ENCODE measurements around the gene MAPK8.

The MAPK8 gene

DNA sequence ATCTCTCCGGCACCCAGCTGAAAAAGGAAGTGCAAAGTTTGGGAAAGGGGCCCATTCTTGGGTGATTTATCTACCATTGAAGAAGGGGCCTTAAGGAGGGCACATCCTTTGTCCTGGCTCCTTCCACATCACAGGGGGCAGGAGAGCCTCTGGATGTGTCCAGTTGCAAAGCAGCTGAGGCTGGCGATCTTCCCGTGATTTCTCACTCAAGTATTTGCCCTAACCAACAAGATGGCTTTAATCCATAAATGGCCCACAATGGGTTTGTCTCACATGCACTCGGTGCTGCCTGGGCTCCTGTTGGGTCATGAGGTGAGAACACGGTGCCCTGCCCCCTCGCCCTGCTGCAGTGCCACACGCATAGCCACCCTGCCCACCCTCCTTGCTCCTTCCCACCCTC lies 17.8 kb upstream of the MAPK8 start:
- DNase-seq: no peak

DNA sequence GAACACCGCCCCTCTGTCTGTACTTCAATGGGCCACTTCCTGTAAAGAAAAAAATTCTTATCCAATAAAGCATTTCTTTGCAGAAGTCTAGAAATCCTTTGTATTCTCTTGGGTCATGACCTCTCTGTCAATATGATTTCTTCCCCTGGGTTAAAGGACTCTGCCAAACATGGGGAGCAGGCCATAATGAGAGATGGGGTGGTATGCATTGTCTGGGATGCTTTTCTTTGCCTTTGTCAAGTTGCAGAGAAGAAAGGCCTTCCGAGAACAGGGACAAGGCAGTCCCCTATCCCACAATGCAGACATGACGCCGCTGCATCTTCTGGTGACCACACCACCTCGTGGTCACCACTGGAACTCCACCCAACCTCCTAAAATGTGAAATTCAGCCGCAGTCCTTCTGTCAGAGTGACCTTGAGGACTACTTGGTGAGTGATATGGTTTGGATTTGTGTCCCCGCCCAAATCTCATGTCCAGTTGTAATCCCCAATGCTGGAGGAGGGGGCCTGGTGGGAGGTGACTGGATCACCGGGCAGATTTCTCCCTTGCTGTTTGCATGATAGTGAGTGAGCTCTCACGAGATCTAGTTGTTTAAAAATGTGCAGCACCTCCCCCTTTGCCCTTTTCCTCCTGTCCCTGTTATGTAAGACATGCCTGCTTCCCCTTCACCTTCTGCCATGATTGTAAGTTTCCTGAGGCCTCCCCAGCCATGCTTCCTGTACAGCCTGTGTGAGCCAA lies 16.8 kb upstream of the MAPK8 start:
- Histone ChIP-seq H3K36me3 (no peaks in the 10 kb centered on the region), H3K9me3 (no peaks in the 10 kb centered on the region), H3K4me1 (no peaks in the 10 kb centered on the region), H3K4me3 (ENCODE audit: low read depth, low read length) (no peak overlapping the region), H3K27me3 (no peaks in the 10 kb centered on the region)
- TF ChIP-seq, protein P1, sequence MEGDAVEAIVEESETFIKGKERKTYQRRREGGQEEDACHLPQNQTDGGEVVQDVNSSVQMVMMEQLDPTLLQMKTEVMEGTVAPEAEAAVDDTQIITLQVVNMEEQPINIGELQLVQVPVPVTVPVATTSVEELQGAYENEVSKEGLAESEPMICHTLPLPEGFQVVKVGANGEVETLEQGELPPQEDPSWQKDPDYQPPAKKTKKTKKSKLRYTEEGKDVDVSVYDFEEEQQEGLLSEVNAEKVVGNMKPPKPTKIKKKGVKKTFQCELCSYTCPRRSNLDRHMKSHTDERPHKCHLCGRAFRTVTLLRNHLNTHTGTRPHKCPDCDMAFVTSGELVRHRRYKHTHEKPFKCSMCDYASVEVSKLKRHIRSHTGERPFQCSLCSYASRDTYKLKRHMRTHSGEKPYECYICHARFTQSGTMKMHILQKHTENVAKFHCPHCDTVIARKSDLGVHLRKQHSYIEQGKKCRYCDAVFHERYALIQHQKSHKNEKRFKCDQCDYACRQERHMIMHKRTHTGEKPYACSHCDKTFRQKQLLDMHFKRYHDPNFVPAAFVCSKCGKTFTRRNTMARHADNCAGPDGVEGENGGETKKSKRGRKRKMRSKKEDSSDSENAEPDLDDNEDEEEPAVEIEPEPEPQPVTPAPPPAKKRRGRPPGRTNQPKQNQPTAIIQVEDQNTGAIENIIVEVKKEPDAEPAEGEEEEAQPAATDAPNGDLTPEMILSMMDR (IDR thresholded peaks at IDR 0.05; ENCODE audit: low read depth, low read length): peak; percentile 82
- DNase-seq: peak; percentile 57

More for the DNA sequence above, 17.8 kb upstream of the MAPK8 start:
- H3K27me3 ChIP-seq: no peaks in the 10 kb centered on the region
- H3K4me1 ChIP-seq: no peaks in the 10 kb centered on the region
- no peaks in the 10 kb centered on the region for H3K9me3 ChIP-seq
- H3K4me3 ChIP-seq (ENCODE audit: low read depth, low read length): no peak overlapping the region
- H3K36me3 ChIP-seq: no peaks in the 10 kb centered on the region
- TF ChIP-seq, protein P1 (IDR thresholded peaks at IDR 0.05; ENCODE audit: low read depth, low read length): no peak

DNA sequence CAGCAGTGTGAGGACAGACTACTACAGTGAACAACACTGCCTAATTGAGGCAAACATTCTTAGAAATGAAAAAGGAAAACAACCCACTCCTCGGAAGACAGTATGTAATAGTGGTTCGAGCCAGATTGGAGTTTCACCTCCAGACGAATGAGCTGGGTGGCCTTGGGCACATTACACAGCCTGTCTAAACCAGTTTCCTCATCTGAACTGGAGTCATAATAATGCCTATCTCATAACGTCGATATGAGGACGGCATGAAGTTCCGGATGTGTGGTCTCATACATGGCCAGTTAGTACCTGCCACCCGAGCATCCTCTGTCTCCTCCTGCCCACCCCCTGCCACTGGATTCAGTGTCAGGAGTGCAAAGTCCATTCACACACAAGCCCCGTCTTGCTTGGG lies 16.2 kb upstream of the MAPK8 start:
- DNase-seq: no peak
- TF ChIP-seq, protein P1 (IDR thresholded peaks at IDR 0.05; ENCODE audit: low read depth, low read length): no peak
- no peaks in the 10 kb centered on the region for H3K4me1 ChIP-seq
- no peaks in the 10 kb centered on the region for H3K36me3 ChIP-seq
- no peaks in the 10 kb centered on the region for H3K27me3 ChIP-seq
- no peaks in the 10 kb centered on the region for H3K9me3 ChIP-seq
- no peak overlapping the region for H3K4me3 ChIP-seq (ENCODE audit: low read depth, low read length)

DNA sequence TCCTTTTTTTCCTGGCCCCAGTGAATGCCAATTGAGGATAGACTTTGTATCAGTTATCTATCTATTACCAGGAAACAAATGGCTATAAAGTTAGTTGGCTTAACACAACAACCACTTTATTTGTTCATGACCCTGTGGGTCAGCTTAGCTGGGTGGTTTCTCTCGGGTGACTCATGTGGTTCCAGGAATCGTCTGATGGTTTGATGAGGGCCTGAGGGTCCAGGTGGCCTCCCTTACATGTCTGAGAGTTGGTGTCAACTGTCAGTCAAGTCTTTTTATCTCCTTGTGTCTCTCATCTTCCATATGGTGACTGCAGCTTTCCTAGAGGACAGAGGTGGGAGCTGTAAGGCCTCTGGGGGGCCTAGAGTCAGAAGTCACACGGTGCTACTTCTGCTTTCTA lies 15.3 kb upstream of the MAPK8 start:
- Histone ChIP-seq H3K9me3 (no peaks in the 10 kb centered on the region), H3K27me3 (no peaks in the 10 kb centered on the region), H3K4me3 (ENCODE audit: low read depth, low read length) (no peak overlapping the region), H3K36me3 (no peaks in the 10 kb centered on the region), H3K4me1 (no peaks in the 10 kb centered on the region)
- no peak for DNase-seq
- TF ChIP-seq, protein P1 (IDR thresholded peaks at IDR 0.05; ENCODE audit: low read depth, low read length): no peak

DNA sequence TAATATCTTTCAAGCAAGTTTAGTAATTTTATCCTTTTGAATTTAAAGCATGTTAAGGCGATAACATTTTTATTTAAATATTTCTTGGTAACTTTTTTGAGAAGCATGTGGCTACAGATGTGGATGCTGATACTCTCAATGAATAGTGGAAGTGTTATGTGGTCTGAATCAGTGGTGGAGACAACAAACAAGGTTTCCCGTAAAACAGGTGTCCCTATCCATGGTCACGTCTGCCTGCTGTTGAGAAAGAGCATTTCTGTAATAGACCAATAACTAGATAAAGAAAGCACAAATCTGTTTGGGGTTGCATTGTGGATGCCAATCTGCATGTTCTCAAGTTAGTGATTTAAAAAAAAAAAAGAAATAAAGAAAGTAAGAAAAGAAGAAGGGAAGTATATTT lies 13.9 kb upstream of the MAPK8 start:
- no peaks in the 10 kb centered on the region for H3K27me3 ChIP-seq
- TF ChIP-seq, protein P1 (IDR thresholded peaks at IDR 0.05; ENCODE audit: low read depth, low read length): no peak
- no peak overlapping the region for H3K4me3 ChIP-seq (ENCODE audit: low read depth, low read length)
- H3K9me3 ChIP-seq: no peaks in the 10 kb centered on the region
- no peaks in the 10 kb centered on the region for H3K36me3 ChIP-seq
- H3K4me1 ChIP-seq: no peaks in the 10 kb centered on the region
- no peak for DNase-seq

DNA sequence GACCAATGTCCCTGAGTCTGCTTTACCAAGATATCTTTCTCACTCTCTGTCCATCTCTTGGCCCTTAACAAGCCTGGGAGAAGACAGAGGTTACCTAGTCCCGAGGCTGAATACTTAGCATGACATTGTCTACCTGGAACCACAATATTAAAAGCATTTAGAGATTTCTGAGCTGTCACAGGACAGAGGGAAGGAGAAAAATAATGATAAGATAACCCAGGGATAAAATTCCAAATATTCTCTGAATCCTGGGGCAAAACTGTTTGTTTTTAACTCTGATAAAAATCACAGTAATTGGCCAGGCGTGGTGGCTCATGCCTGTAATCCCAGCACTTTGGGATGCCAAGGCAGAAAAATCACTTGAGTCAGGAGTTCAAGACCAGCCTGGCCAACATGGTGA lies 12.0 kb upstream of the MAPK8 start:
- H3K27me3 ChIP-seq: no peaks in the 10 kb centered on the region
- H3K4me3 ChIP-seq (ENCODE audit: low read depth, low read length): no peak overlapping the region
- no peak for DNase-seq
- TF ChIP-seq, protein P1 (IDR thresholded peaks at IDR 0.05; ENCODE audit: low read depth, low read length): no peak
- H3K36me3 ChIP-seq: no peaks in the 10 kb centered on the region
- no peaks in the 10 kb centered on the region for H3K4me1 ChIP-seq
- no peaks in the 10 kb centered on the region for H3K9me3 ChIP-seq

Data from BE2C (cell line).